ENCODE data around the gene RBM47.
"Not testable (repeated sequence)": the region's sequence is repeated elsewhere in the genome, so short reads cannot be mapped to it uniquely, and the experiment has no call there.

RBM47 gene

DNA sequence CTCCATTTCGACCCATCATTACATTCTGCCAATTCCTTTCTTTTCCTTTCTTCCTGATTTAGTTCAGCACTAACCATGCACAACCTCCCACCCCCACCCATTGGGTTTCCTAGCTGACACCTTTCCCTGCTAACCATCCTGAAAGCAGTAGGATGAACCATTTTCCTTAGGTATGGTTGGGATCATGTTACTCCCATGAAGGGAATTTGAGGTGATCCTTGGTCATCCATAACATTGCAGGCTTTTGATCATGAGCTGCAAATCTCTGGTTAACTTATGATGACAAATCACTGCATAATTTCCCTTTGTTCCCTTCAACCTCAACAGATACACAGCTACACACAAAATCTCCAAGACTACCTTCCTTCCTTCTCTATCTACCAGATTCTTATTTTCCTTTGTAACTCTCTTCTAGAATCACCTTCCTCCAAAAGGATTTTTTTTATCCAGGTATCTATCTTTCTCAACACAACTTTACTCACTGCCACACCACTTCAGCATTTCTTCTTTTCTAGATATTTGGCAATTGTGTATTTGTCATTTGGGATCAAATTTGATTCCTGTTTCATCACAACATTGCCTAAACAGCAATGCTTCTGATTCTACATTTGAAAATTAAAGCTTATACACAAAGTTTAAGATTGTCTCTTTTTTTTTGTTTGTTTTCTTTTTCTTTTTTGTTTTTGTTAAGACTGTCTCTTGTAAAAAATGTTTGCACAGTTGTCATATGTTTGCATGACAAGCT is 145.1 kb downstream of the RBM47 start:
- DNase-seq: no peak

DNA sequence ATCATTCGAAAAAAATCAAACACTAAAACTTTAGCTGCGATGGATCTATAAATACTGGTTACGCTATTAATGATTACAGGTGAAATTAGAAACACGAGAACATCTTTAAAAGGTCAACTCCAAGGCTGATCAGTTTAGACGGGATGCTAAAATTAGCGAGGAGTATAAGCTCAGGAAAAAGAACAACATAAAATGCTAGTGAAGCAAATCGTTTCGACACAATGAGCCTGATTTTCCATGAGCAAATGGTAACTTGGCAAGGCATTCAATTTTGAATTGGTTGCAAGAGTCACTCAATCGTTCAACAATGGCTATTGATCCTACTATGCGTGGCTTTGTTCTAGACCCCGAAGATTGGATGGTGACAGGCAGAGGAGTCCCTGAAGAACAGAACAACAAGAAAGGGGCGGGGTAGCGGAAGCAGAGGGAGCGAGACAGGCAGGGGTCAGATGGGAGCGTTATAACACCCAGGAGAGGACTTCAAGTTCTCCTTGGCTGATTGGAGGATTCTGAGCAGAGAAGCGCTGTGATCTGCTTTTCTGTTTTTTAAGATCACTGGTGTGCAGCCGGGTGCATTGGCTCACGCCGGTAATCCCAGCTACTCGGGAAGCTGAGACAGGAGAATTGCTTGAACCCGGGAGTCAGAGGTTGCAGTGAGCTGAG is 146.5 kb downstream of the RBM47 start:
- DNase-seq: no peak

DNA sequence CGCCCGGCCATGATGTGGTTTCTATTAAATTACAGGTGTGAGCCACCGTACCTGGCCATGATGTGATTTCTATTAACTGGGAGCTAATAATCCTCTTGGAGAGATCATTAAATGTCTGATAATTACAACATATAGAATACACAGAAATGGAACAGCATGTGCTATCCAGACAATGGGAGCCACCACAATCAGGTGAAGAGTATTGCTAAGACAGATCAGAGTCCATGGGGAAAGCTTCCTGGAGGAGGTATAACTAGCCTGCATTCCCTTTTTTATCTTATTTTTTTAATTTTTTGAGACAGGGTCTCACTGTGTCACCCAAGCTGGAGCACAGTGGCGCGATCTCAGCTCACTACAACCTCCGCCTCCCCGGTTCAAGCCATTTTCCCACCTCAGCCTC is 147.7 kb downstream of the RBM47 start:
- DNase-seq: no peak

DNA sequence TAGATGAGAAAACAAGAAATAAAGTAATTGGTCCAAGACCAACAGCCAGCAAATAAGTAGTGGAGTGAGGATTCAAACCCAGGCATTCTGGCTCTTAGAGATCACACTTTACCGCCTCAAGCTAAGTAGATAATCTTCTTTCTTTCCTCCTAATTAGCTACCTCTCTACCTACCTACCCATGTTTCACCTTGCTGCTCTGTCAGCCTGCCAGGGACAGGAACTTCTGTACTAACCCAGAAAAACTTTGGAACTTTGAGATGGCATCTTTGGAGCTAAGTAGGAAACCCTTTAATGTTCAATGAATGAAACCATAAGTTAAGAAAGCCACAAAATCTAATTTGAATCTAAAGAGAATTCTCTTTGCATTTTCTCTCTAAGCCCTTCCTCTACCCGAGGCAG is 149.4 kb downstream of the RBM47 start:
- no peak for DNase-seq

DNA sequence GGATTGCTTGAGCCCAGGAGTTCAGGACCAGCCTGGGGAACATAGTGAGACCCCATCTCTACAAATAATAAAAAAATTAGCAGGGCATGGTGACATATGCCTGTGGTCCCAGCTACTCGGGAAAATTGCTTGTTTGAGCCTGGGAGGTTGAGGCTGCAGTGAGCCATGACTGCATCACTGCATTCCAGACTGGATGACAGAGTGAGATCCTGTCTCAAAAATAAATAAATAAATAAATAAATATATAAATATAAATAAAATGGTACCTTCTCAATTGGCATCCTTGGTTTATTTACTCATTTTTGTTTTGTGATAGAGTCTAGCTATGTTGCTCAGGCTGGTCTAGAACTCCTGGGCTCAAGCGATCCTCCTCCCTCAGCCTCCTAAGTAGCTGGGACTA is 150.3 kb downstream of the RBM47 start:
- DNase-seq: no peak

DNA sequence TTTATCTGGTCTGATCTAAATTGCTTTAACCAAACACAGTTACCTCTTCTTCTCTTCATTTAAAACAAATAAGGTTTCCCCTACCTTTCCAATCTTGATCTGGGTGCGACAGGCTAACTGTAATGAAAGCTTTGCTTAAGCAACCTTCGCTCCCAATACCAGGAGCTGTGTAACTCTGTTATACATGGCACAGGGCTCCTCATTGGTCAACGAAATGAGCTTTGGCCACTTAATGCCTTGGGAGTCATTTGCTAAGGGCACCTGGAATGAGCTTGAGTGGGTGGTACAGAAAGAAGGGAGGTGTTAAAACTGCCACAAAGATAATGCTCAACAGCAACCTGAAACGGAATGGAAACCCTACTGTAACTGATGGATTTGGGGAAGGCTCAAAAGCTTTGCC is 154.1 kb downstream of the RBM47 start:
- DNase-seq: no peak

DNA sequence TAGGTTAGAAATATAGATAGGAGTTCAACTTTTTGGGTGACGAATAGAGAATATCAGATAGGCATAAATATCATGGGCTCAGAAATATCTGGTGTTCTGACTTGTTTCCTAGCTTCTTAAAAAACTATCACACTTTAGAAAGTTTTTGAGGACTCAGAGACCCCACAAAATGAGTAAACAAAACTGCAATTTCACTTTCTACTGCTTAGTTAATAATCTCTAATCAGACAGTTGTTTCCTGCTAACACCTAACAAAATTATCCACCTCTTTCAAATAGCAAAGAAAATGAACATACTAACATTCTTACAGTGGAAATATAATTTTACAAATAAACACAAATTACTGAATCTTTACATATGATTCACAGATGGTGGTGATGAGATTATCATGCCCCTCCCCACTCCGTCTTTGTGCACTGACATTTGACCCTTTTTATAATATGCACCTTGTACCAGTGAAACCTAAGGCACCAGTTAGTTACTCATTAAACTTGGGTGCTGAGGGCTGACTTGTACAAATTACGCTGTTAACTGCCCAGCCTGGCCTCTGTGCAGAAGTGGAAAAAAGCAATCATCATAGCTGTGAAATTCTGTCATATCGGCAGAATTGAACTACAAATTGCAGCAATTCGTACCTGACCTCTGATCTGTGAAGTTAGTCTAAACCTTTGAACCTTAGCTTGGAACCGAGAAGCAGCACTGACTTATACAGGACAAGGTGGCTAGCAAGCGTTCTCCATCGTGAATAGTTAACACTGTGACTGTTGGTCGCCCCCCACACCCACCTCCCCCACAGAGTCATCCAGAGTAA is 155.9 kb downstream of the RBM47 start:
- no peak for DNase-seq

DNA sequence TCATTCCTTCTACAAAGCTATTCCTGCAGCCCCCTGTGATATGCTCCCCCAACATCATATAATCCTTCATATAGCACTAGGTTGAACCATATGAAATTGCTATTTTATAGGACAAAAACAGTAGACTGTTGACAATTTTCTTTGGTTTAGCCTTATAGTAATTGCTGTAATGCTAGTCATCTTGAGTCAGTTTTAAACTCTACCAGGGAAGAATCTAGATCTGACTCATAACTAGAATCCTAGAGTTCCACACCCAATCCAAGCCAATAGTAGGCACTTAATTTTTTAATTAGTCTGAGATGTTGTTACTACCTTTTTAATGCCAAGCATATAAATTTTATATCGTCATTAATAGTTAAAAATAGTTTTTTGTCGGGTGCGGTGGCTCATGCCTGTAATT is 157.7 kb downstream of the RBM47 start:
- DNase-seq: no peak

DNA sequence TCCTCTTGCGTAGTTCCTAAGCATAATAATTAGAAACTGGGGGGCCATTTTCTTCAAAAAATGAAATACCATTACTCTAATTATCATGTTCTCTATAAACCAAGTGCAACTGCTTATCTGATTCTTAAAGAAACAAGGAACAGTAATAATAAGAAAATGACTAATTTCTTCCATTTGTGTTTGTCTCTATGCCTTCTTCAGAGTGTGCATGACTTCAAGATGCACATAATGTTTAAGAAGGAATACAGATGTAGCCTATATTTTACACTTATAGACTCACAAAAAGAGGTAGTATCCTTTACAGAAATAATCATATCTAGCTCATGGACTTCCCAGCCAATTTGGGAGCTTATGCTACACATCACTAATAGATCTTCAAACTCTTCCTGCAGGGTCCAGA is 162.9 kb downstream of the RBM47 start:
- no peak for DNase-seq

DNA sequence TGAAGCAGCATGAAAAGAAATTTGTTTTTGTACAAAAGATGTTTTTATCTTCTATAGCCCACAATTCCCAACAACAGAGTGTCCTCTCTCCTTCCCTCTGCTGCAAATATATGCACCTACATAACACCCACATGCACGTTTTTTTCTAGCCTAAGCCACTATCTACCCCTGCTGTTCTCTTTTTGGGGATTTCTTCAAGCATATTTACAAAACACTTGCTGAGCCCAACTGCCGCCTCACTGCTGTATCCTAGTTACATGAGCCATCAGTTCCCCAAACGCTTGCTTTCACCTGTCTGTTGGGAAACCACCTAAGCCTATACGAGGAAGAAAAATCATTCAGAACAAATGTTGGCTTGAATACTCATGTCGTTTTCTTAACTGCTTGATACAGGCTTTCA is 167.3 kb downstream of the RBM47 start:
- DNase-seq: no peak

DNA sequence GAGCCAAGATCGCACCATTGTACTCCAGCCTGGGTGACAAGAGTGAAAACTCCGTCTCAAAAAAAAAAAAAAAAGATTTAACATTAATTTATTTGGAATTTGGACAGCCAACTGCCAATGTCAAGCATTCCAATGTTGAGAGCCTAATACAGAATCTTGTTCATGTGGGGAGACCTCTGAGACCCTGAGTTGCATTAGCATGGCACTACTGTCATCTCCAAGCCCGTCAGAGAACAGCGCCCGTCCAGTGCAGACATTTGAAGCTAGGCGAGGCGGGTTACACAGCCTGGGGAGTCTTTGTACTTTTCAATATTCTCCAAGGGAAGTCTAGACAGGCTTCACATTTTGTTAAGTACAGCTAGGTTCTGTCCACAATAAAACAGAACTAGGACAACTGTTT is 167.8 kb downstream of the RBM47 start:
- DNase-seq: no peak

DNA sequence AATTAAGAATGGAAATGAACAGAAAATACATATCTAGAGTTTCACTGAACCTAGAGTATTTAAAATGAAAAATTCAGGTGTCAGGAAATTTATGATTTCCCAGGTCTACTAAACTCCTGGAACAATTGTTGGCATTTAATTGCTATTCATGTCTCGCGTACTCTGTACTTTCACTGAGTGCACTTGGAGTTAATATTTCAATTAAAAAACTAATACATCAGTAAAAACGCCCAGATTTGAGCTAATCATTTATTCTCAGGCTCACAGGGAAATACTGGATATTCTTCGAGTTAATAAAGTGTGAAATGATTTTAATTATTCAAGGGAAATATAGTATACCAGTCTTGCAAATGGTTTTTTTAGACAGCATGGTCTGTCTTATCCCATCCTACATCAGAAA is 168.6 kb downstream of the RBM47 start:
- no peak for DNase-seq

DNA sequence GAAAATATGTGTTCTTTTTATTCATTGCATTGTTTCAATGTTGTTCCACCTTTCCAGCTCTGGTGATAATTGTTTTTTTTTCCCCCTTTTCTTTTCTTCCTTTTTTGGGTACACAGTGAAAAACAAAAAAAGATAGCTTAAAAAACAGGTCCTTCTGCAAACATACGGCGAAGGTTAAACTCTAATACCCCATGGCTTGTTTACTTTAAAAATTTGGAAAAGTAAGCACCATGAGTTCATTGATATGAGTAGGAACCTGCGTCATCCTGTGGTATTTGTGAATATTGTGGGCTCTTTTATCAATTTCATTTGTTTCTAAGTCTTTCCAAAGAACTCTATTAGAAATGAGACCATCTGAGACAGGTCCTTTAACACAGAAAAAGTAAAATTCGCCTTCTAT is 171.0 kb downstream of the RBM47 start:
- no peak for DNase-seq

DNA sequence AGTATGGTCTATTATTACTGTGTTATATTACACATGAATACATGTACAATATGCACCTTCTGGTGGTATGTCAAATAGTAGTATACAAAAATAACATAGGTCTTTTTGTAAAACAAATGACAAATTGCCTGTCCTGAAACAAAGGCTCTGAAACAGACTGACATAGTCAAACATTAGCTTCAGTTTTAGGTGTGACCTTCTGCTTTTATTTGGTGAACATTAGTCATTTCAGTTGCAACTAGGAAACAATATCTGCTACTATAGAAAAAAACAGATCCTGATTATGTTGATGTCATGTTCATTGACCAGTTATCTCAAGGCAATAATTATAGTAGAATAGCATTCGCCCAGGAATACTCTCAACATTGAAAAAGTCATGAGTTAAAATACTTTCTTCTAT is 171.6 kb downstream of the RBM47 start:
- DNase-seq: no peak

DNA sequence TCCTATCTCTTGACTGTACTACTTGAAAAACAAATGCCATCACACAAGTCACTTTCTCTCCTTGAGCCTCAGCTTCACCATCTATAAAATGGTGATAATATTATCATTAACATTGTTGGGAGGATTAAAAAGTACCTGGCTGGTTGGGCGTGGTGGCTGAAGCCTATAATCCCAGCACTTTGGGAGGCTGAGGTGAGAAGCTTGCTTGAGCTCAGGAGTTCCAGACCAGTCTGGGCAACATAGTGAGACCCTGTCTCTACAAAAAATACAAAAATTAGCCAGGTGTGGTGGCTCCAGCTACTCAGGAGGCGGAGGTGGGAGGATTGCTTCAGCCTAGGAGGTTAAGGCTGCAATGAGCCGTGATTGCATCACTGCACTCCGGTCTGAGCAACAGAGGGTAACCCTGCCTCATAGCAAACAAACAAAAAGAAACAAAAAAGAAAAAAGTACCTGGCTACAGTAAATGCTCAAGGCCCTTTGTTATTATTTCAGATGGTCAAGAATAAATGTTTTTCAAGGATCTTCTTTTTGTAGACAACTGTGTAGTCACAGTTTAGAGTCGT is 174.2 kb downstream of the RBM47 start:
- DNase-seq: no peak

DNA sequence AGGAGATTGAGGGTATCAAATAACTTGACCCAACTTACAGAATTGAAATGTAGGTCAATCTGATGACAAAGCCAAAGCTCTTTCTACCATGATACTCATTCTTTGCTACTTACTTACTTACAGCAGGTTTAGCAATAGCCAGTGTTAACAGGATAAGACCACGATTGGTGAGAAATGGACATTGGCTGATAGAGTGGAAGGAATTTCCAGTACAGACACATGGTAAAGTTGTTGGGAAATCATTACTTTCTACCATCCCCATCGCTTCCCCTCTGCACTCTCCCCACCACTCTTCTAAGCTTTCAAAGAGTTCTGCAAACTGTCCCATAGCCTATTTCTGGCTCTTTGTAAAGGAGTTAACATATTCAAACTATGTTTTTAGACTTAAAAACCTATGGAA is 174.8 kb downstream of the RBM47 start:
- DNase-seq: no peak

DNA sequence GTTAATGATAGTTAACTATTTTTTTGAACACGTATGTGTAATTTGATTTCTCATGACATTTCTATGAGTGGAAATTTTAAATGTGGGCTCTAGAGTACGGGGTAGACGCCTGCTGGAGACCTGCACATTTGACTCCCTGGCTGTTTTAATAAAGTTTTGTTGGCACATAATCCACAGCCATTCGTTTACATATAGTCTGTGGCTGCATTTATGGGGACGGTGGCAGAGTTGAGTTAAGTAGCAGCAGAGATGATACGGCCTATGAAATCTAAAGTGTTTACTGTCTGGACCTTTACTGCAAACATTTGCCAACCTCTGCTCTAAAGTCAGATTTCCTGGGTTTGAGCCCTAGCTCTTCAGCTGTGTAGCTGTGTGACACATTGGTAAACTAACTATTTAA is 175.8 kb downstream of the RBM47 start:
- no peak for DNase-seq

DNA sequence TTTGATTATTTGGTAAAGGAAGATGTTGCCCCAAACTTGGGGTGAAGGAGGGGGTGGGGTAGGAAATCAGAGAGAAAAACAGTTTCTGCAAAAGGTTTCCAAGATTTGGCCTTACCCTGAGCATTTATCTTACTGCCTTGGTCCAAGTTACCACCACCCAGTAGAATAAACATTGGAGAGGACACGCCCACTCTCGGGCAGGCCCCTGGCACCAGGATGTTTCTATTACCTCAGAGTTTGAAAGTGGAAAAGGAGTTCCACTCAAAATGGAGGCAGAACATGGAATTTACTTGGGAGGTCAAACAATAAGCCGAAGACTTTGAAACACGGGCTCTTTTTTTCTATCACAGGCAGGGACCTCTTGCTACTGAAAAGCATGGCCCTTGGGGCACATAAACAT is 180.8 kb downstream of the RBM47 start:
- DNase-seq: no peak

DNA sequence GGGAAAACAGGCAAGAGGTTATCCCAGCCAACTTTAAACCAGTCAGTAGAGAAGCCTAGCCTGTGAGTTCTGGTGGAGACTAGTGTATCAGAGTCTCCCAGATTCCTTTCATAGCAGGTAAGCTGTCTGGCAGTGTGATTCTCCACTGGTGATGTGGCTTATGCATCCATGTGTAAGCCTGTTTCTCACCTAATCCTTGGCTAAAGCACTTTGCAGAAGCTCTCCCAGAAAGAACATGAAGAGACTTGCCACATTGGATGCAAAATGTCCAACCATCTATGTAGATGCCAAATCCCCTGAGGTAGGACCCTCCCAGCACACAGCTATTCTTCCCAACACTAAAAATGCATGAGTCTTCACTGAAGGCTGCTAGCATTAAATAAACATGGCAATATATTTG is 182.8 kb downstream of the RBM47 start:
- DNase-seq: no peak

DNA sequence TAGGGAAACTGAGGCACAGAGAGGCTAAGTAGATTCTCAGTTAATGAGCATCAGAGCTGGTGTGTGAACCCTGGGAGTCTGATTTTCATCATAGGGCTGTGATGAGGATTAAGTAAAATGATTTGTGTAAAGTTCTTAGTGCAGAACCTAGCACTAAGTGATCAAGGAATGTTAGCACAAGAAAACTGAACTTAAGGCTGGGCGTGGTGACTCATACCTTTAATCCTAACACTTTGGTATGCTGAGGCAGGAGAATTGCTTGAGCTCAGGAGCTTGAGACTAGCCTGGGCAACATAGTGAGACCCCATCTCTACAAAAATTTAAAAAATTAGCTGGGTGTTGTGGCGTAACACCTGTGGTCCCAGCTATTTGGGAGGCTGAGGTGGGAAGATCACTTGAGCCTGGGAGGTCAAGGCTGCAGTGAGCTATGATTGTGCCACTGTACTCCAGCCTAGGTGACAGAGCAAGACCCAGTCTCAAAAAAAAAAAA is 183.4 kb downstream of the RBM47 start:
- DNase-seq: not testable (repeated sequence)

DNA sequence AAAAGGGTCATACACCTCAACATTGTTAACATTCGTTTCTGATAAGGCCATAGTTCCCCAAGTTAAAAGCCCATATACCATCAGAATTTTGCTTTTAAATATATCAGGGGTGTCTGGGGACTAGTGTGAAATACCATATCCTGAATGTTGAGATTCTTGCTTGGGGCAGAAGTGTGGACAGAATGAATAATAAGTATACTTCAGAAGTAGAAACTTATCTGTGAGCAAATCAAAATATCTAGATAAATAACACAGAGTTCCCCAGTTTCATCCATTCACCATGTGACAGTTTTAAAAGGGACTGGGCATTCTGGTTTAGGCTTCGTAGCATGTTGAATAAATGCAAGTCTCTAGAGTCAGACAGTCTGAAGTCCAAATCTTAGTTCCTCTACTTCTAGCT is 184.0 kb downstream of the RBM47 start:
- no peak for DNase-seq

DNA sequence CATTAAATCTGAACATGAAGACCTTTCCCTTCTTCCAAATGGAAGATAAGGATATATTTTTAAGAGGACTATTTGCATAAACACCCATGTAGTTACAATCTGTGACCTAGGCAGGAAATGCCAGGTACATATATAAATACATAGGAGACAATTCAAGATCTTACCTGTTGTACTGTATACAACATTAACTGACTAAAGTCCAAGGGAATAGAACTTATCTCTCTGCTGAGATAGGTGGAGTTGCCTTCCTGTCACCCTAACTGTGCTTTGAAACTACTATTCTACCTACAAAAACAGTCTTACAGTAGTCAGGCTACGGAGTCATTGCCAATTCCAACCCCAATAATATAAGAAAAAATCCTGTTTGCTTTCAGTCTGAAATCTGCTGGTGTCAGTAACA is 188.2 kb downstream of the RBM47 start:
- DNase-seq: no peak

DNA sequence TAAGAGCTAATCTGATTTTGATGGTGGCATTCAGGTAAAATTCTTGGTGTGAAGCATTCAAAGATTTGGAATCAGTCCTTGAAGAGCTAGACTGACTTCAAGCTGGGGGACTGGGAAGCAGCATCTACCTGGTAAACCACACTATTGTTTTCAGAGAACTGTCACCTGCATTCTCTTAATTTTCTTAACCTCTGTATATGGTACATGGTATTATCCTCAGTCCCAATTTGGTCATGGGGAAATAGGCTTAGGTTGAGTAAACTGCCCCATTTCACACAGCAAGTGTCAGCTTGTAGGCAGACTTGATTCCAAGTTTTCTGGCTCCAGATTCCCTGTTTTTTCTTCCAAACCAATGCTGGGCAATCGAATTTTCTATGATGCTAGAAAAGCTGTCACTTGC is 190.1 kb downstream of the RBM47 start:
- no peak for DNase-seq
